ENCODE data around the gene RIBC2. TPM values are rescaled to one million over a fixed set of nuclear protein-coding genes. Genes with fewer than 3 reads are reported as not detected.
"Not testable (repeated sequence)": the region's sequence is repeated elsewhere in the genome, so short reads cannot be mapped to it uniquely, and the experiment has no call there.

The RIBC2 gene
- total RNA-seq, 1 experiment from 2014 or later: not detected

DNA sequence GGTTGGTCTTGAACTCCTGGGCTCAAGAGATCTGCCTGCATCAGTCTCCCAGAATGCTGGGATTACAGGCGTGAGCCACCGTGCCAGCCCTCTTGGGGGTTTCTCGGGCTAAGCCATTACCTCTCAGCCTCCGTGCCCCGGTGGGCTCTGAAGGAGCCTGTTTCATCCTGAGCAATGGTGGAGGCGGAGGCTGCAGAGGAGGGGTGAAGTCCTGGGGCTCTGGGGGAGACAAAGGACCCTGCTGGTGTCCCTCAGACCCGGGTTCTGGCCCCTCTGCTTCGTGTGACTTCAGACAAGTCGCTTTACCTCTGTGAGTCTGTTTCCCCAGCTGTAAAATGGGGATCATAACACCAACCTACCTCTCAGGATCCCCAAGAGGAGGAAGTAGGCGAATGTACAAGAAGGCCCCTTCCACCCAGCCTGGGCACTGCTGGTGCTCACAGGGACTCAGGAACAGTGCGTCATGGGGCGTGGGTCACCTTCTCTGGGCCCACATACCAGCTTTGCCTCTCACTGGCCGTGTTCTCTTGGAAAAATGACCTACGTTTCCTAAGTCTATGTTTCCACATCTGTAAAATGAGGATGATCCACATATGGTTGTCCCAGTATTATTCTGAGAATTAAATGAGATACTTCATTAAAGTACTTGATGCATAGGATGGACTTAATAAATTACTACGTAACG, 36.8 kb downstream of the RIBC2 start:
- H3K27ac ChIP-seq: no peak overlapping the region

DNA sequence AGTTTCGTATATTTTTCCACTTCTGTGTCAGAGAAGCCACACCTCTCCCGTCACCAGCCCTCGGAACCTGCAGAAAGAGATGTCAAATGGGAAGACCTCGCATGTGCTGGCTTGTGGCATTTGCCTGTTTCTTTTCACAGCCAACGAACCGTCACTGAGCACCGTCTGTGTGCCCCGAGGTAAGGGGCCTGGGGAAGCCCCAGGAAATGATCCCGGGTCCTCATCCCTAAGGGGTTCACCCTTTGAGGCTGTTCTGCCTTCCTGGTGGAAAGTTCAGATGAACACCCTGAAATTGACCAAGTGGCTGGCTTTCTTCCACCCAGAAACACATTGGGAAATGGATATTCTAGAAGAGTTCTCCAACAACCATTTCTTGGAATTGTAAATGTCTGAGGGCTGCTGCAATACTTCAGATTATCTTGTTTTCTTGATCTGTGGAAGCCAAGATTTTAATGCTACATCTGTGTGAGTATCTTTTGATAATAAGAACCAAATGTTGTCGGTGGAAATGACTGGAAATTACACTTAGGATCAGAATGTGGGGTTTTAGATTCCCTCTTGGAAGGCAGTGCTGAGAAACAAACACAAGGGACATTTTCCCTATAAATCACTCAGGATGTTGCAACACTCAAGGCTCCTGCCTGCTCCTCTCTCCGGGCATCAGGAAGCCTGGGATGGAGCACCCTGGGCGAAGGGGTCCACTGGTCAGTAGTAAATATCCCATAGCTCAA, 37.6 kb downstream of the RIBC2 start:
- Histone ChIP-seq H3K4me1 (no peaks in the 10 kb centered on the region), H3K27ac (no peak overlapping the region), H3K36me3 (no peaks in the 10 kb centered on the region), H3K9me3 (replicated peaks) (no peaks in the 10 kb centered on the region), H3K4me3 (no peak overlapping the region), H3K27me3 (no peaks in the 10 kb centered on the region)
- no peak for DNase-seq

More for the DNA sequence above, 36.8 kb downstream of the RIBC2 start:
- H3K4me1 ChIP-seq: no peaks in the 10 kb centered on the region
- H3K36me3 ChIP-seq: no peaks in the 10 kb centered on the region
- no peaks in the 10 kb centered on the region for H3K9me3 ChIP-seq (replicated peaks)
- no peak for DNase-seq
- no peaks in the 10 kb centered on the region for H3K27me3 ChIP-seq
- no peak overlapping the region for H3K4me3 ChIP-seq

DNA sequence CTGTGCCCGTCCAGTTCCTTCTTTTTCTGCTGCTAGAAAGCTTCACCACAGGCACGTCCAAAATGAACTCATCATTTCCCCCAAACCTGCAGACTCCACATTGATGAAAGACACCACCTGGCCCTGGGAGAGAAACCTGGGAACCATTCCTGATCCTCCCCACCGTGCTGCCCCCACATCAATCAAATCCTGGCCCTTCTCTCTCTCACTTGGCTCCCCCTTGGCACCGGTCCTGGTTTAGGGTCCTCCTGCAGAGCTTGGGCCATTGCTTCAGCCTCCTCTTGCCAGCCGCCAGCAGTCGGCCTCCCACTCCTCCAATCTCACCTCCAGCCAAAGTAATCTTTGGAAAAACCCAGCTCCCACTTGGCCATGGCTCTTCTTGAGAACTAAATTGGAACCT, 38.5 kb downstream of the RIBC2 start:
- H3K4me1 ChIP-seq: no peaks in the 10 kb centered on the region
- H3K36me3 ChIP-seq: no peaks in the 10 kb centered on the region
- H3K9me3 ChIP-seq (replicated peaks): no peaks in the 10 kb centered on the region
- no peak overlapping the region for H3K27ac ChIP-seq
- H3K4me3 ChIP-seq: no peak overlapping the region
- no peaks in the 10 kb centered on the region for H3K27me3 ChIP-seq
- DNase-seq: no peak

DNA sequence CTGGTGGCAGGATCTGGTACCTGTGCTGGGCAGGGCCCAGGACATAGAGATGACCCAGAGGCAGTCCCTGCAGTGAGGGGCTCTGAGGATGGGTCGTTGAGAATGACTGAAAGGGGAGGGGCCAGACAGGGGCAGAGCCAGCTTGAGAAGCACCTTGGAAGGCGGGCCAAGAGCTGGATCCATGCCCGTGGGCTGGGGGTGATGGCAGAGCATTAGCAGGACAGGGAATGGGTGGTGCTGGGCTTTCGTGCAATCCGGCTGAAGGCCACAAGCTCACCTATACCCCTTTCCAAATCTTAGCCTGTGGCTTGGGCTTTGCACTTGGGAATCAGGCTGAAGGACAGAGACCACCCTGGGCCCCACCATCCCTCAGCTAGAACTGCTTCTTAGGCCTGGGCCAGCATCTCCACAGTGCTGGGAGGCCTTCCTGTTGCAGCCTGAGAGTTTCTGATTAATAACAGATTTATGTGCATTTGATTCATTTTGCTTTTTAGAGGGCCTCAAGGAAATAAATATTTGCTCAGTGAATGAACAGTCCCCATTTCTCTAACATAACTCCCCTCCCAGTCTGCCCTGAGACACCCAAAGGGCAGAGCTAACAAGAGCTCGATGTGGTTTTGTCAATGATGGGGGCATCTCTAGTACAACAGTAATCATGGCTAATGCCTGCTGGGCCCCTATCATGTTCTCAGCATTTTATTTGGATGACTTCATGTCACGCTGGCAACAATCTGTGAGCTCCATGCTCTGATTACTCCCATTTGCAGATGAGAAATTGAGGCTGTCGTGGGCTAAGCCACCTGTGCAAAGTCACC, 39.3 kb downstream of the RIBC2 start:
- no peak for DNase-seq

DNA sequence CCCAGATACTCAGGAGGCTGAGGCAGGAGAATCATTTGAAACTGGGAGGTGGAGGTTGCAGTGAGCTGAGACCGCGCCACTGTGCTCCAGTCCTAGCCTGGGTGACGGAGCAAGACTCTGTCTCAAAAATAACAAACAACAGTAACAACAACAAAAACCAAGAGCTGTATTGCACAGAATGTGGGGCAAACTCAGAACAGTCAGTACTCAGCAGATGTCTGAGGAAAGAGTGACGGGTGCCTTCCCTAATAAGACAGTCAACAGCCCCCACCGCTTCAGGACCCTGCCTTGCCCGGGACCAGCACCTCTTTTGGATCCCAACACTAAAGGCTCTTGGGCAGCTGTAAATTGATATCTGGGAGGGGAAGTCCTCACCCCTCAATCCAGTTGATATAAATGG, 40.3 kb downstream of the RIBC2 start:
- no peaks in the 10 kb centered on the region for H3K27me3 ChIP-seq
- H3K4me3 ChIP-seq: no peak overlapping the region
- no peaks in the 10 kb centered on the region for H3K4me1 ChIP-seq
- H3K9me3 ChIP-seq (replicated peaks): no peaks in the 10 kb centered on the region
- H3K36me3 ChIP-seq: no peaks in the 10 kb centered on the region
- H3K27ac ChIP-seq: no peak overlapping the region
- no peak for DNase-seq

More for the DNA sequence above, 39.3 kb downstream of the RIBC2 start:
- no peaks in the 10 kb centered on the region for H3K27me3 ChIP-seq
- H3K4me3 ChIP-seq: no peak overlapping the region
- no peak overlapping the region for H3K27ac ChIP-seq
- no peaks in the 10 kb centered on the region for H3K36me3 ChIP-seq
- H3K9me3 ChIP-seq (replicated peaks): no peaks in the 10 kb centered on the region
- no peaks in the 10 kb centered on the region for H3K4me1 ChIP-seq

DNA sequence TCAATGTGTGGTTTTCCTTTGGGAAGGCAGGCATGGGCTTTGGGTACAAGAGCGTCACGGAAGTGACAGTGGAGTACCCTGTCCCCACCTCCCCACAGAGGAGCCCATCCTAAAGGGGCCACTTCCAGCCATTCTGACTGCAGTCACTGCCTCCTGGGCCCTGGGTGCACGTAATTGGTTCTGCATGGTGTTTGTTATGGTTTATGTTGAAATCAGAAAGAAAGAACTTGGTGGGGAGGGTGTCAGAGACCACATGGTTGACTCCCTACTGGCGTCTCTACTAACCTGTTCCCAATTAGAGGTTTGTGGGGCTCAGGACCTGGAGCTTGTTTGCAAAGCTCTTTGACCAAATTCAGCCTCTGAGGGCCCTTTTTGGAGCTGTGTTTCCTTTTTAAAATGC, 40.8 kb downstream of the RIBC2 start:
- no peak for DNase-seq
- Histone ChIP-seq H3K9me3 (replicated peaks) (no peaks in the 10 kb centered on the region), H3K4me1 (no peaks in the 10 kb centered on the region), H3K27me3 (no peaks in the 10 kb centered on the region), H3K36me3 (no peaks in the 10 kb centered on the region), H3K27ac (no peak overlapping the region), H3K4me3 (no peak overlapping the region)

DNA sequence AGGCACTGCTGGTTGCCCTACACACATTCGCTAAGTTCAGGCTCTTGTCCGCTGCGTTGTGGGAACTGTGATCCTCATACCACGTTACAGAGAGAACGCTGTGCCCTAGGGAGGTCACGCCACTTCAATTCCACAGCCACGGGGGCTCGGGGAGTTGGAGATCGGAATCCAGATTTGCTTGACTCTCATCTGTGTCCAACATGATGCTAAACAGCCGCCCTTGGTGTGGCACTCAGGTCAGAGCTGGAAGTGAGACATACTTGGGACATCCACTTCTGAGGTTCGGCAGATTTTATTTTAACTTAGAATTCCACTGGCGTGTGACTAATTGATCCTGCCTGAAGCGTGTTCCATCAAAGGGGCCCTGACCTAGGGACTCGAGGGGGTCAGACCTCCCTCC, 41.7 kb downstream of the RIBC2 start:
- Histone ChIP-seq H3K27me3 (no peaks in the 10 kb centered on the region), H3K4me3 (no peak overlapping the region), H3K27ac (no peak overlapping the region), H3K4me1 (no peaks in the 10 kb centered on the region), H3K9me3 (replicated peaks) (no peaks in the 10 kb centered on the region), H3K36me3 (no peaks in the 10 kb centered on the region)
- no peak for DNase-seq

DNA sequence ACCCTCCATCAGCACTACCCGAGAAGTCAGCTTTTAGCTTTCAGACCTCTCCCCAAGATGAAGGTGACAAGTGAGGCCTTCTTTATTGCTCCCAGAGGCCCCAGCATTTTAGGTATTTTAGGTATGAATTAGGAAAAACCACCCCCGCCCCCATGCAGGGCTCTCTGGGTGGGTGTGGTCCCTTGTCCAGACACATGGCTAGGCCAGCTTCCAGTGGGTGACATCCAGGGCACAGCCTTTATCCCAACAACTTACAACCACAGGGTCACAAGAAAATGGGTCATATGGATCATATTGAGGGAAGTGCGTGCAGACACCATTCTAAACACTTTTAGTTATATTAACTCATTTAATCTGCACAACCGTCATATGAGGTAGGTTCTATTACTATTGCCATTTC, 42.1 kb downstream of the RIBC2 start:
- no peaks in the 10 kb centered on the region for H3K27me3 ChIP-seq
- H3K9me3 ChIP-seq (replicated peaks): no peaks in the 10 kb centered on the region
- no peaks in the 10 kb centered on the region for H3K36me3 ChIP-seq
- H3K4me3 ChIP-seq: no peak overlapping the region
- no peak overlapping the region for H3K27ac ChIP-seq
- H3K4me1 ChIP-seq: no peaks in the 10 kb centered on the region
- DNase-seq: no peak

DNA sequence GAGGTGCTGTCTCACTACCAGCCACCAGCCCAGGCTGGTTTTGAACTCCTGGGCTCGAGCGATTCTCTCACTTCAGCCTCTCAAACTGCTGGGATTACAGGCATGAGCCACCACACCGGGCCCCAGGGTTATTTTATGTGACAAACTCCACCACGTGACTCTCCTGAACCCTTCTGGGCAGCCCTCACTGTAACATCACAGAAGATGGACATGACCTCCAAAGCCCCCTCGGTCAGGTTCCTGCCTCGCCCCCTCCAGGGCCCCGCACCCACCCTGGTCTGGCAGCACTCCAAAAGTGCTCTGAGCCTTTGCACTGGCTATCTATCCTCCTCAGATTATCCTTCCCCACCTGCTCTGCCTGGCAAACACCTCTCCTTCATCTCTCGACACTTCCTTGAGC, 43.3 kb downstream of the RIBC2 start:
- Histone ChIP-seq H3K4me3 (no peak overlapping the region), H3K4me1 (no peaks in the 10 kb centered on the region), H3K9me3 (replicated peaks) (no peaks in the 10 kb centered on the region), H3K27ac (no peak overlapping the region), H3K27me3 (no peaks in the 10 kb centered on the region), H3K36me3 (no peaks in the 10 kb centered on the region)
- DNase-seq: no peak

DNA sequence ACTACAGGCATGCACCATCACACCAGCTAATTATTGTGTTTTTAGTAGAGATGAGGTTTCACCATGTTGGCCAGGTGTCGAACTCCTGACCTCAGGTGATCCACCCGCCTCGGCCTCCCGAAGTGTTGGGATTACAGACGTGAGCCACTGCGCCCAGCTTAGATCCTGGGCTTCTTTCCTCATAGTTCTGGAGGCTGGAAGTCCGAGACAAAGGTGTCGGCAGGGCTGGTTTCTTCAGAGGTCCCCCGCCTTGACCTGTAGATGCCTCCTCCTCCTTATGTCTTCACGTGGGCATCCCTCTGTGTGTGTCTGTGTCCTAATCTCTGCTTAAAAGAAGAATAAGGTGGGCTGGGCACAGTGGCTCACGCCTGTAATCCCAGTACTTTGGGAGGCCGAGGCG, 45.0 kb downstream of the RIBC2 start:
- no peaks in the 10 kb centered on the region for H3K9me3 ChIP-seq (replicated peaks)

DNA sequence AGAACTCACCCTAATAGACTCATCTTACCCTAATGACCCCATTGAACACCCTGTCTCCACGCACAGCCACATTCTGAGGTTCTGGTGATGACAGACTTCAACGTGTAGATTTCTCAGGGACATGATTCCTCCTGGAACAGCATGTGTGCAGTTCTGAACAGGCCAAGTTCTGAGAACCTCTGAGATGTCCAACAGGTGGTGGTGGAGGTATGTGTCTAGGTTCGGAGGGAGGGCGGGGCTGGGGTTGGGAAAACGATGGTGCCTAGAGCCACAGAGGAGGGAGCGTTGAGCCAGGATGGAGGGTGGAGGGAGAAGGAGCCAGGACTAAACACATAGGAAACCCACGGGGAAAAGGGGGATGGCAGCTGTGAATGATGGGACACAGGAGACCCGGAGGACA, 45.7 kb downstream of the RIBC2 start:
- Histone ChIP-seq H3K4me3 (no peak overlapping the region), H3K9me3 (replicated peaks) (no peaks in the 10 kb centered on the region), H3K27me3 (no peaks in the 10 kb centered on the region), H3K36me3 (no peaks in the 10 kb centered on the region), H3K27ac (no peak overlapping the region), H3K4me1 (no peaks in the 10 kb centered on the region)
- no peak for DNase-seq

More for the DNA sequence above, 45.0 kb downstream of the RIBC2 start:
- Histone ChIP-seq H3K4me1 (no peaks in the 10 kb centered on the region), H3K36me3 (no peaks in the 10 kb centered on the region), H3K27ac (no peak overlapping the region), H3K27me3 (no peaks in the 10 kb centered on the region), H3K4me3 (no peak overlapping the region)
- DNase-seq: no peak

DNA sequence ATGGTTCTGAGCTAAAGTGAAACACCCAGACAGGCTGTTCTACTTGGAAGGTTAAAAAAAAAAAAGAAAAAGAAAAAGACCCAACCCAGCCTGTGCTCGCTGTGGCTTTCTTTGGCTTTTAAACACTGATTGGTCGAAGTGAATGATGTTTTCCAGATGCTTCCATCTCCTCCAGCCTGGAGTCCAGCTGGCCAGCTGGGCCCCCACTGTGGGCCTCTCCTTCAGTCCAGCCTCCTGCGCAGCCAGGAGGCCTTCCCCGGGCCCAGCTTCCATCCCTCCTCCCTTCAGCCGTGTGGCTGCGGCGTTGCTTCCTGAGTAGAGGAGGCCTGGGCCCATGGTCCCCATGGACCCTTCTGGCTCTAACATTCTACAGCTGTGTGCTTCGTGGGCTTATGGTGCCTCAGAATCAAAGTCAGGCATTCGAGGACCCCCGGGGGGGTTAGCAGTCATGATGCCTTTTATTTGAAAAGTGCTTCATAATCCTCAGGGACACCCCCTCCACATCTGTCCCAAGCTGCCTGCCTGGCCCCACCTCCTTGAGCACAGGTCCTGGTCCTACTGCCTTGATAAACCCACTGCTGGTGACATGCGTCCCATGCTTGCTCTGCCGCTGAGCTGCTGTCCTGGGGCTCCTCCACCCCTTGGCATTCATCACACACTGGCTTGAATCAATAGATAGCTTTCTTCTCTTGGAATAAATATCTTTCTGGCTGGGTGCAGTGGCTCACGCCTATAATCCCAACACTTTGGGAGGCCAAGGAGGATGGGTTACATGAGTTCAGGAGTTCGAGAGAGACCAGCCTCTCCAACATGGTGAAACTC, 47.0 kb downstream of the RIBC2 start:
- no peak overlapping the region for H3K27ac ChIP-seq
- H3K27me3 ChIP-seq: no peaks in the 10 kb centered on the region
- no peaks in the 10 kb centered on the region for H3K36me3 ChIP-seq
- no peaks in the 10 kb centered on the region for H3K4me1 ChIP-seq
- no peaks in the 10 kb centered on the region for H3K9me3 ChIP-seq (replicated peaks)
- H3K4me3 ChIP-seq: no peak overlapping the region
- no peak for DNase-seq

DNA sequence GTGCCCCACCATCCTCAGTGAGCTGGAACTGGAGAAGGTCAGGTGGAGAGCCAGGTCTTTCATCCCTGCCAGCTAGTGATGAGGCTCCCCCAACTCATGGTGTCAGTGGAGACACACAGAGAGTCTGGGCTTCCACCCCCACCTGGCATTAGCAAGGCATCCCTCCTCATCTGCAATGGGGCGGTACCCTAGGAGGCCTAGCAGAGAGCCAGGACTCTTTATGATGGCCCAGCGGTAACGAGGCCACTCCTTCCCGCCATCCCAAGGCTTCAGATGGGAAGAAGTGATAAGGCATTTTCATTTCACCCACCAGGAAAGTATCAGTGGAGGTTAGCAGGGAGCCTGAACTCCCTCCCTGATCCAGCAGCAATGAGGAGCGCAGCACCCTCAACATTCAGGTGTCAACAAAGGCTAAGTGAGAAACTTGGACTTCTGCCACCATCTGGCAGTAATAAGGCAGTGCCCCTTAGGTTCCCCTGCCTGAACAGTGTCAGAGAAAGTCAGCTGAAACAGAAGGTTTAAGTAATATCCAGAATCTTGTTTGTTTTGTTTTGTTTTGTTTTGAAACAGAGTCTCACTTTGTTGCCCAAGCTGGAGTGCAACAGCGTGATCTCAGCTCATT, 48.7 kb downstream of the RIBC2 start:
- no peaks in the 10 kb centered on the region for H3K27me3 ChIP-seq
- no peak overlapping the region for H3K4me3 ChIP-seq
- H3K36me3 ChIP-seq: no peaks in the 10 kb centered on the region
- DNase-seq: no peak
- no peaks in the 10 kb centered on the region for H3K4me1 ChIP-seq
- no peak overlapping the region for H3K27ac ChIP-seq
- H3K9me3 ChIP-seq (replicated peaks): no peaks in the 10 kb centered on the region

DNA sequence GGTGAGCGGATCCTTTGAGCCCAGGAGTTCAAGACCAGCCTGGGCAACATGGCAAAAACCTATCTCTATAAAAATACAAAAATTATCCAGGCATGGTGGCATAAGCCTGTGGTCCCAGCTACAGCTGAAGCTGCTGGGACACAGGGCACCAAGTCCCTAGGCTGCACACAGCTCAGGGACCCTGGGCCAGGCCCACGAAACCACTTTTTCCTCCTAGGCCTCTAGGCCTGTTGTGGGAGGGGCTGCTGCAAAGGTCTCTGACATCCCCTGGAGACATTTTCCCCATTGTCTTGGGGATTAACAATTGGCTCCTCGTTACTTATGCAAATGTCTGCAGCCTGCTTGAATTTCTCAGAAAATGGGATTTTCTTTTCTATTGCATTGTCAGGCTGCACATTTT, 50.2 kb downstream of the RIBC2 start:
- H3K36me3 ChIP-seq: not testable (repeated sequence)

More for the DNA sequence above, 50.2 kb downstream of the RIBC2 start:
- not testable (repeated sequence) for H3K27ac ChIP-seq; H3K27me3 ChIP-seq; DNase-seq; H3K4me1 ChIP-seq; H3K4me3 ChIP-seq; H3K9me3 ChIP-seq (replicated peaks)

Measured in SJCRH30 (cell line).